Memory B cell (primary cell): ENCODE data around the gene MYO6.

Experiments
- ATAC-seq: fragments of 150-1000 bp; cut with Tn5 transposase; 2 replicates; pipeline ENCODE4 v1.10.0; 2021; ENCODE audit warnings: low read depth, mild to moderate bottlenecking, moderate library complexity
- DNase-seq, 2 donors: peaks; one replicate each; pipeline ENCODE4 v3.0.0; 2022; ENCODE audit warnings: low spot score in 2 of 2
- H3K27ac Mint-ChIP-seq: one replicate; pipeline ENCODE4 v1.8.0; 2022; ENCODE audit warnings: mild to moderate bottlenecking, moderate library complexity, mixed read lengths
- H3K27me3 Mint-ChIP-seq: one replicate; pipeline ENCODE4 v1.8.0; 2022; ENCODE audit warnings: mixed read lengths
- H3K36me3 Mint-ChIP-seq: one replicate; pipeline ENCODE4 v1.8.0; 2022; ENCODE audit warnings: mild to moderate bottlenecking, mixed read lengths
- H3K4me1 Mint-ChIP-seq: one replicate; pipeline ENCODE4 v1.8.0; 2022; ENCODE audit warnings: mixed read lengths
- H3K4me3 Mint-ChIP-seq: one replicate; pipeline ENCODE4 v1.8.0; 2022; ENCODE audit warnings: mild to moderate bottlenecking, moderate library complexity, mixed read lengths
- H3K9me3 Mint-ChIP-seq: one replicate; pipeline ENCODE4 v1.8.0; 2022; ENCODE audit warnings: mixed read lengths

MYO6 gene

GRCh38 chr6:75943381-75943780, 194.3 kb downstream of the MYO6 start:
- H3K27ac Mint-ChIP-seq: no peak overlapping the region

GRCh38 chr6:75946146-75946831, 197.2 kb downstream of the MYO6 start:
- Mint-ChIP-seq H3K4me3 (no peak overlapping the region), H3K4me1 (no peaks in the 10 kb centered on the region), H3K27me3 (no peaks in the 10 kb centered on the region), H3K9me3 (no peaks in the 10 kb centered on the region), H3K27ac (no peak overlapping the region), H3K36me3 (no peaks in the 10 kb centered on the region)
- ATAC-seq (no peak), DNase-seq (no peak)

More at GRCh38 chr6:75943381-75943780, 194.3 kb downstream of the MYO6 start:
- no peak for DNase-seq
- H3K9me3 Mint-ChIP-seq: peaks cover 3% of the 10 kb centered on the region
- peaks cover 2% of the 10 kb centered on the region for H3K27me3 Mint-ChIP-seq
- no peaks in the 10 kb centered on the region for H3K4me1 Mint-ChIP-seq
- no peaks in the 10 kb centered on the region for H3K36me3 Mint-ChIP-seq
- no peak overlapping the region for H3K4me3 Mint-ChIP-seq
- no peak for ATAC-seq

GRCh38 chr6:75947935-75948334, 198.9 kb downstream of the MYO6 start:
- H3K36me3 Mint-ChIP-seq: no peaks in the 10 kb centered on the region
- no peak for DNase-seq
- H3K27ac Mint-ChIP-seq: no peak overlapping the region
- H3K9me3 Mint-ChIP-seq: no peaks in the 10 kb centered on the region
- no peak overlapping the region for H3K4me3 Mint-ChIP-seq
- no peaks in the 10 kb centered on the region for H3K4me1 Mint-ChIP-seq
- H3K27me3 Mint-ChIP-seq: no peaks in the 10 kb centered on the region
- no peak for ATAC-seq

GRCh38 chr6:75952128-75952527, 203.1 kb downstream of the MYO6 start:
- no peak for DNase-seq
- no peaks in the 10 kb centered on the region for H3K27me3 Mint-ChIP-seq
- no peak overlapping the region for H3K27ac Mint-ChIP-seq
- H3K36me3 Mint-ChIP-seq: no peaks in the 10 kb centered on the region
- H3K4me3 Mint-ChIP-seq: no peak overlapping the region
- no peak for ATAC-seq
- no peaks in the 10 kb centered on the region for H3K4me1 Mint-ChIP-seq
- peaks cover 1% of the 10 kb centered on the region for H3K9me3 Mint-ChIP-seq

- Mint-ChIP-seq H3K27me3 (peaks cover 5% of the 10 kb centered on the region), H3K4me1 (no peaks in the 10 kb centered on the region), H3K36me3 (no peaks in the 10 kb centered on the region), H3K4me3 (no peak overlapping the region), H3K27ac (no peak overlapping the region), H3K9me3 (no peaks in the 10 kb centered on the region)
- no peak for DNase-seq
- no peak for ATAC-seq
Observed at GRCh38 chr6:75963569-75963968, 214.5 kb downstream of the MYO6 start.

GRCh38 chr6:75968143-75968542, 219.1 kb downstream of the MYO6 start:
- DNase-seq: no peak
- Mint-ChIP-seq H3K36me3 (no peaks in the 10 kb centered on the region), H3K9me3 (no peaks in the 10 kb centered on the region), H3K4me3 (no peak overlapping the region), H3K27me3 (peaks cover 3% of the 10 kb centered on the region), H3K4me1 (no peaks in the 10 kb centered on the region), H3K27ac (no peak overlapping the region)
- ATAC-seq: no peak
